ENCODE results near the gene FANCL. TPM values are rescaled to one million over a fixed set of nuclear protein-coding genes. Genes with fewer than 3 reads are reported as not detected.
"Not testable (repeated sequence)": the region's sequence is repeated elsewhere in the genome, so short reads cannot be mapped to it uniquely, and the experiment has no call there.

FANCL gene
- total RNA-seq, 1 donor from 2014 or later, result 37.4 TPM

DNA sequence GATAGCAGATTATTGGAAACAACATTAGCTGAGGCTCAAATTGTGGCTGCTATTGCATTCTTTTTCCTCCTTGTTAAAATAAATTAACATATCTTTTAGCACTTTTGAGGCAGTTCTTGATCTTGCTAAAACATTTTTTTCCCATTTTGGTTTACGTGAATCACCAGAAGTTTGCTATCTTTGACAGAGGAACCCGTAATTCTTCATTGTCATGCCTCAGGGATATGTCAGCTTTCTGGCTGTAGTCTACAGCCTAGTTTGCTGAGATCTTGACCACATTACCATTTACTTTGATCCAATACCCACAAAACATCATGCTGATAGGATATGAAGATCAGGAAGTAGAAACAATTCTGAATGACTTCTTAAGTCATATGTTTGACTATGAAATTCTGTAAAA, 25.1 kb upstream of the FANCL start:
- Mint-ChIP-seq H3K9me3 (peaks cover 4% of the 10 kb centered on the region), H3K27me3 (no peaks in the 10 kb centered on the region), H3K4me3 (no peak overlapping the region), H3K27ac (no peak overlapping the region), H3K4me1 (ENCODE audit: unreplicated experiment) (no peaks in the 10 kb centered on the region), H3K36me3 (no peaks in the 10 kb centered on the region)
- TF ChIP-seq, protein P1, sequence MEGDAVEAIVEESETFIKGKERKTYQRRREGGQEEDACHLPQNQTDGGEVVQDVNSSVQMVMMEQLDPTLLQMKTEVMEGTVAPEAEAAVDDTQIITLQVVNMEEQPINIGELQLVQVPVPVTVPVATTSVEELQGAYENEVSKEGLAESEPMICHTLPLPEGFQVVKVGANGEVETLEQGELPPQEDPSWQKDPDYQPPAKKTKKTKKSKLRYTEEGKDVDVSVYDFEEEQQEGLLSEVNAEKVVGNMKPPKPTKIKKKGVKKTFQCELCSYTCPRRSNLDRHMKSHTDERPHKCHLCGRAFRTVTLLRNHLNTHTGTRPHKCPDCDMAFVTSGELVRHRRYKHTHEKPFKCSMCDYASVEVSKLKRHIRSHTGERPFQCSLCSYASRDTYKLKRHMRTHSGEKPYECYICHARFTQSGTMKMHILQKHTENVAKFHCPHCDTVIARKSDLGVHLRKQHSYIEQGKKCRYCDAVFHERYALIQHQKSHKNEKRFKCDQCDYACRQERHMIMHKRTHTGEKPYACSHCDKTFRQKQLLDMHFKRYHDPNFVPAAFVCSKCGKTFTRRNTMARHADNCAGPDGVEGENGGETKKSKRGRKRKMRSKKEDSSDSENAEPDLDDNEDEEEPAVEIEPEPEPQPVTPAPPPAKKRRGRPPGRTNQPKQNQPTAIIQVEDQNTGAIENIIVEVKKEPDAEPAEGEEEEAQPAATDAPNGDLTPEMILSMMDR (conservative IDR thresholded peaks at IDR 0.05), result no peak
- no peak for DNase-seq (ENCODE audit: extremely low spot score, unreplicated experiment)

DNA sequence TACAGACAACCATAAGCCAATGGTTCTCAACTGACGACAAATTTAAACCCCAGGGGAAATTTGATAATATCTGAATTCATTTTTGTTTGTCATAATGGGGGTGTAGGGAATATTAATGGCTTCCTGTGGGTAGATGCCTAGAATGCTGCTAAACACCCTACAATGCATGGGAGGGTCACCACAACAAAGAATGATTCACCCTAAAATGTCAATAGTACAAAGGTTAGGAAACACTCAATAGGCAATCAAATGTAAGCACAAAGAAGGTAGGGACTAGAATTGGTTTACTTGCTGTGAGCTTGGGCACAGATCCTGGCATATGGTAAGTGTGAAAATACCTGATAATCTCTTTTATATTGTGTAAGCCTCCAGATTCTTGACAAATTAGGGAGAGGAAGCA, 20.1 kb upstream of the FANCL start:
- no peak for DNase-seq (ENCODE audit: extremely low spot score, unreplicated experiment)
- H3K27ac Mint-ChIP-seq, result no peak overlapping the region
- H3K36me3 Mint-ChIP-seq, result no peaks in the 10 kb centered on the region
- H3K4me1 Mint-ChIP-seq (ENCODE audit: unreplicated experiment), result no peaks in the 10 kb centered on the region
- H3K4me3 Mint-ChIP-seq, result no peak overlapping the region
- no peaks in the 10 kb centered on the region for H3K27me3 Mint-ChIP-seq
- TF ChIP-seq, protein P1 (conservative IDR thresholded peaks at IDR 0.05), result no peak
- peaks cover 8% of the 10 kb centered on the region for H3K9me3 Mint-ChIP-seq

DNA sequence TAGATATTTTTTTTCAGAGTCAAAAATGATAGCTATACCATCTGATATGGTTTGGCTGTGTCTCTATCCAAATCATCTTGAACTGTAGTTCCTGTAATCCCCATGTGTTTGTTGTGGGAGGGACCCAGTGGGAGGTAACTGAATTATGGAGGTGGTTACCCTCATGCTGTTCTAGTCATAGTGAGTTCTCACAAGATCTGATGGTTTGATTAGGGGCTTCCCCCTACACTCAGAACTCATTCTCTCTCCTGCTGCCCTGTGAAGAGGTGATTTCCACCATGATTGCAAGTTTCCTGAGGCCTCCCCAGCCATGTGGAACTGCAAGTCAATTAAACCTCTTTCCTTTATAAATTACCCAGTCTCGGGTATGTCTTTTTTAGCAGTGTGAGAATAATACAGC, 17.3 kb upstream of the FANCL start:
- H3K27me3 Mint-ChIP-seq; H3K36me3 Mint-ChIP-seq; H3K4me1 Mint-ChIP-seq (ENCODE audit: unreplicated experiment); H3K27ac Mint-ChIP-seq; H3K9me3 Mint-ChIP-seq; DNase-seq (ENCODE audit: extremely low spot score, unreplicated experiment); H3K4me3 Mint-ChIP-seq: not testable (repeated sequence)

DNA sequence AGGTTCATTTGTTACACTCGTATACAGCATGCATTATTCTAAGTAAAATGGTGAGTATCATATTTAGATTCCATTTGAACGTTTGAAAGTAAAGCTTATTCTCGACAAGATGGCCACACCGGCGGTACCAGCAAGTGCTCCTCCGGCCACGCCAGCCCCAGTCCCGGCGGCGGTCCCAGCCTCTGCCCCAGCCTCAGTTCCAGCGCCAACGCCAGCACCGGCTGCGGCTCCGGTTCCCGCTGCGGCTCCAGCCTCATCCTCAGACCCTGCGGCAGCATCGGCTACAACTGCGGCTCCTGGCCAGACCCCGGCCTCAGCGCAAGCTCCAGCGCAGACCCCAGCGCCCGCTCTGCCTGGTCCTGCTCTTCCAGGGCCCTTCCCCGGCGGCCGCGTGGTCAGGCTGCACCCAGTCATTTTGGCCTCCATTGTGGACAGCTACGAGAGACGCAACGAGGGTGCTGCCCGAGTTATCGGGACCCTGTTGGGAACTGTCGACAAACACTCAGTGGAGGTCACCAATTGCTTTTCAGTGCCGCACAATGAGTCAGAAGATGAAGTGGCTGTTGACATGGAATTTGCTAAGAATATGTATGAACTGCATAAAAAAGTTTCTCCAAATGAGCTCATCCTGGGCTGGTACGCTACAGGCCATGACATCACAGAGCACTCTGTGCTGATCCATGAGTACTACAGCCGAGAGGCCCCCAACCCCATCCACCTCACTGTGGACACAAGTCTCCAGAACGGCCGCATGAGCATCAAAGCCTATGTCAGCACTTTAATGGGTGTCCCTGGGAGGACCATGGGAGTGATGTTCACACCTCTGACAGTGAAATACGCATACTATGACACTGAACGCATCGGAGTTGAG, 10.4 kb upstream of the FANCL start:
- not testable (repeated sequence) for H3K27ac Mint-ChIP-seq

DNA sequence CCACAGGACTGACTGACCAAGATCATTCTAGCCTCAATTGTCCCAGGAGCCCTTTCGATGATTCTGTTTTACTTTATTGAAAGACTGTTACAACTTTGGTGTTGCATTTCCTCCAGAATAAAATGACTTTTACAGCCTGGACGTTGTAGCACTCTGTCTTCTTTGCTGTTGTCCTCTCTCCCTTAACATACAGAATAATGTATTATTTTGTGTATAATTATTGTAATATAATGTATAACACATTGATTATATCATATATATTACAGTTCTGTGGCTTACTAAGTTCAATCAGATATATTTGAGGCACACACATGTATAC, 380 bp upstream of the FANCL start:
- Mint-ChIP-seq H3K36me3 (peaks cover 3% of the 10 kb centered on the region), H3K27me3 (no peaks in the 10 kb centered on the region), H3K4me1 (ENCODE audit: unreplicated experiment) (peaks cover 23% of the 10 kb centered on the region), H3K9me3 (no peaks in the 10 kb centered on the region), H3K4me3 (peak overlapping the region; percentile 99), H3K27ac (peak overlapping the region; percentile 96)
- TF ChIP-seq, protein P1 (conservative IDR thresholded peaks at IDR 0.05), result no peak
- DNase-seq (ENCODE audit: extremely low spot score, unreplicated experiment), result no peak

More for the DNA sequence above, 10.4 kb upstream of the FANCL start:
- not testable (repeated sequence) for H3K4me1 Mint-ChIP-seq (ENCODE audit: unreplicated experiment); H3K9me3 Mint-ChIP-seq; H3K27me3 Mint-ChIP-seq; DNase-seq (ENCODE audit: extremely low spot score, unreplicated experiment); H3K36me3 Mint-ChIP-seq; H3K4me3 Mint-ChIP-seq

DNA sequence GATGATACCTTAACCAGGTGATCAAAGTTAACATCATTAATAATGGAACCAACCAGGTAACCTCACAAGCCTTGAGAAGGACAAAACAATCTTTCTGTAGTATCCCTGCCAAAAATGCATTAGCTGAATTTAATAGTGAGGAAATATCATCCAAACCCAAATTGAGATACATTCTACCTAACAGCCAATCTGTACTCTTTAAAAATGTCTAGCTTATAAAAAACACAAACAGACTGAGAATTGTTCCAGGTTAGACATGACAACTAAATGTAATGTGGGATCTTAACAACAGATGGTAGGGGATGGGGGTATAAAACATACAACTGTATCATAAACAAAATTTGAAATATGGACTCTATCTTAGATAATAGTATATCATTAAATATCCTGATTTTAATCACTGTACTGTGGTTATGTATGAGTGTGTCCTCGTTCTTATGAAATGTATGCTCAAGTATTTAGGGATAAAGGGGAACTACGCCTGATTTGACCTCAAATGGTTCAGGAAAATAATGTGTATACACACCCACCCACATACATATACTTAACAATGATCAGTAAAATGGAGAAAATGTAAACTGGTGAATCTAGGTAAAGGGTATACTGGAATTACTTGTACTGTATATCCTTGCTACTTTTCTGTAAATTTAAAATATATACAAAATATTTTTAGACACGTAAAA, 1.7 kb downstream of the FANCL start:
- Mint-ChIP-seq H3K27ac (no peak overlapping the region), H3K9me3 (peaks cover 9% of the 10 kb centered on the region), H3K4me3 (peak overlapping the region; percentile 68), H3K4me1 (ENCODE audit: unreplicated experiment) (peaks cover 23% of the 10 kb centered on the region), H3K36me3 (peaks cover 8% of the 10 kb centered on the region), H3K27me3 (no peaks in the 10 kb centered on the region)
- no peak for DNase-seq (ENCODE audit: extremely low spot score, unreplicated experiment)
- TF ChIP-seq, protein P1 (conservative IDR thresholded peaks at IDR 0.05), result no peak

All from type B pancreatic cell (in vitro differentiated cells).